Nephron (organoid): ENCODE results near the gene LMAN2L.

Experiments
- H3K27ac Mint-ChIP-seq, 3 experiments: 2 replicates each; pipeline ENCODE4 v1.8.0; 2020; ENCODE audit warnings: mixed read lengths in 3 of 3, mild to moderate bottlenecking in 2 of 3, moderate library complexity in 1 of 3
- H3K27me3 Mint-ChIP-seq: 2 replicates; pipeline ENCODE4 v1.8.0; 2021; ENCODE audit warnings: low read depth, mild to moderate bottlenecking, moderate library complexity, mixed read lengths
- H3K36me3 Mint-ChIP-seq: 2 replicates; pipeline ENCODE4 v1.8.0; 2020; ENCODE audit warnings: low read depth, mixed read lengths
- H3K4me1 Mint-ChIP-seq: 2 replicates; pipeline ENCODE4 v1.8.0; 2020; ENCODE audit warnings: mixed read lengths
- H3K4me3 Mint-ChIP-seq, 3 experiments: 2 replicates each; pipeline ENCODE4 v1.8.0; 2020; ENCODE audit warnings: mild to moderate bottlenecking in 3 of 3, mixed read lengths in 3 of 3, moderate library complexity in 2 of 3
- H3K9me3 Mint-ChIP-seq: 2 replicates; pipeline ENCODE4 v1.8.0; 2020; ENCODE audit warnings: mixed read lengths
- TF ChIP-seq, protein P1 (sequence below), 3 experiments: fragments of 200-600 bp; sonication (generic); IDR thresholded peaks; one replicate each; pipeline ENCODE4 v1.5.0; 2021; ENCODE audit warnings: antibody characterized with exemption in 3 of 3; ENCODE audit not compliant: unreplicated experiment in 3 of 3

Gene LMAN2L, protein sequence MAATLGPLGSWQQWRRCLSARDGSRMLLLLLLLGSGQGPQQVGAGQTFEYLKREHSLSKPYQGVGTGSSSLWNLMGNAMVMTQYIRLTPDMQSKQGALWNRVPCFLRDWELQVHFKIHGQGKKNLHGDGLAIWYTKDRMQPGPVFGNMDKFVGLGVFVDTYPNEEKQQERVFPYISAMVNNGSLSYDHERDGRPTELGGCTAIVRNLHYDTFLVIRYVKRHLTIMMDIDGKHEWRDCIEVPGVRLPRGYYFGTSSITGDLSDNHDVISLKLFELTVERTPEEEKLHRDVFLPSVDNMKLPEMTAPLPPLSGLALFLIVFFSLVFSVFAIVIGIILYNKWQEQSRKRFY

DNA sequence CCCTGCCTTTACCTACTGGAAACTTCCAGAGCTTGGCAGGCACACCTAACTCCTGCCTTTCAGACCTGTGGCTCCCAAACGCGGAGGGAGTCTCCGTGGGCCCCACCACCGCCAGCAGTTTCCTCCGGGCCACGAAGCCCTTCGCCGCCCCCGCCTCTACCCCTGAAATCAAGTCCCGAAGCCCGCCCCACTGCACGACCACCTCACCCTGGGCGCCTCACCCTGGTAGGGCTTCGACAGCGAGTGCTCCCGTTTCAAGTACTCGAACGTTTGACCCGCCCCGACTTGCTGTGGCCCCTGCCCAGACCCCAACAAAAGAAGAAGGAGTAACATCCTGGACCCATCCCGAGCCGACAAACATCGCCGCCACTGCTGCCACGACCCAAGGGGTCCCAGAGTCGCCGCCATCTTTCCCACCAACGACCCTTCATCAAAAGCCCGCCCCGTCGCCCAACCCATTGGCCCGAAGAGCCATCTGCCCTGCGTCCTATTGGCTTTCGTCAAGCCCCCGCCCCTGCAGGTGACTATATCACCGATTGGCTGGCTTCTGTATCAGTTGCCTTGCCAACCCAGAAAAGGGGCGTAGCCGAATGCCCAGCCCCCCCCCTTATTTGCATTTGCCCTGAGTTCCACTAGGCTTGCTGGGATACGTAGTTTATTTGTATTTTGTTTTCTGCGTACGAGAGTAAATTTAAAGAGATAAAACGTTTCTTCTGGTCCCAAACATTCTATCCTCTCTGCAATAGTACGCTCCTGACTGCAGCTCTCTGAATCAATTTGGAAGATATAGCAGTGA lies at the start of gene LMAN2L:
LMAN2L (minus strand) TSS at position 432 of the 796 bp plus-strand sequence; CDS start at position 408, 24 bp downstream.
- Mint-ChIP-seq H3K9me3 (no peaks in the 10 kb centered on the region), H3K27ac (peak within 1 kb of the TSS; percentile 86 to 97 (median 96)), H3K4me3 (peak within 1 kb of the TSS; percentile 95 to 98 (median 96)), H3K36me3 (peaks cover 19% of the 10 kb centered on the region), H3K27me3 (peaks cover 4% of the 10 kb centered on the region), H3K4me1 (peaks cover 41% of the 10 kb centered on the region)
- TF ChIP-seq, protein P1, sequence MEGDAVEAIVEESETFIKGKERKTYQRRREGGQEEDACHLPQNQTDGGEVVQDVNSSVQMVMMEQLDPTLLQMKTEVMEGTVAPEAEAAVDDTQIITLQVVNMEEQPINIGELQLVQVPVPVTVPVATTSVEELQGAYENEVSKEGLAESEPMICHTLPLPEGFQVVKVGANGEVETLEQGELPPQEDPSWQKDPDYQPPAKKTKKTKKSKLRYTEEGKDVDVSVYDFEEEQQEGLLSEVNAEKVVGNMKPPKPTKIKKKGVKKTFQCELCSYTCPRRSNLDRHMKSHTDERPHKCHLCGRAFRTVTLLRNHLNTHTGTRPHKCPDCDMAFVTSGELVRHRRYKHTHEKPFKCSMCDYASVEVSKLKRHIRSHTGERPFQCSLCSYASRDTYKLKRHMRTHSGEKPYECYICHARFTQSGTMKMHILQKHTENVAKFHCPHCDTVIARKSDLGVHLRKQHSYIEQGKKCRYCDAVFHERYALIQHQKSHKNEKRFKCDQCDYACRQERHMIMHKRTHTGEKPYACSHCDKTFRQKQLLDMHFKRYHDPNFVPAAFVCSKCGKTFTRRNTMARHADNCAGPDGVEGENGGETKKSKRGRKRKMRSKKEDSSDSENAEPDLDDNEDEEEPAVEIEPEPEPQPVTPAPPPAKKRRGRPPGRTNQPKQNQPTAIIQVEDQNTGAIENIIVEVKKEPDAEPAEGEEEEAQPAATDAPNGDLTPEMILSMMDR (IDR thresholded peaks at IDR 0.05; ENCODE audit: unreplicated experiment in 3 of 3): no peak

DNA sequence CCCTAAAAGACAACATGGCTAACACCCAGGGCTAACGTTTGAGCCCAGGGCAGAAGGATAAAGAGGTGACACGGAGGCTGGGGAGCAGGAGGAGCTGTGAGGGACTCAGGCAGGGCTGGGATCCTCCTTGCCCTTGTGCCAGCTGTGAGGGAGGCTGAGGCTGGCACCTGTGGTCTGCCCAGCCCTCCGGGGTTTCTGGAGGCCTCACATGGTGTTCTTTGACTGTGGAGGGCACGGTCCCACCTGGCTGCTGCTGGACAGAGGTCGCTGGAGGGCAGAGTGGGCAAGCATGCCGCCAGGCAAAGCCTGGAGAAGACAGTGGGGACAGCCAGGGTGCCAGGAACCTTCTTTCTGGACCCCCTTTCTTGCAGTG lies 49.4 kb upstream of the LMAN2L start:
- Mint-ChIP-seq H3K4me1 (peaks cover 10% of the 10 kb centered on the region), H3K4me3 (no peak overlapping the region), H3K9me3 (no peaks in the 10 kb centered on the region), H3K36me3 (no peaks in the 10 kb centered on the region), H3K27me3 (no peaks in the 10 kb centered on the region), H3K27ac (no peak overlapping the region)
- TF ChIP-seq, protein P1 (IDR thresholded peaks at IDR 0.05; ENCODE audit: unreplicated experiment in 3 of 3): no peak

DNA sequence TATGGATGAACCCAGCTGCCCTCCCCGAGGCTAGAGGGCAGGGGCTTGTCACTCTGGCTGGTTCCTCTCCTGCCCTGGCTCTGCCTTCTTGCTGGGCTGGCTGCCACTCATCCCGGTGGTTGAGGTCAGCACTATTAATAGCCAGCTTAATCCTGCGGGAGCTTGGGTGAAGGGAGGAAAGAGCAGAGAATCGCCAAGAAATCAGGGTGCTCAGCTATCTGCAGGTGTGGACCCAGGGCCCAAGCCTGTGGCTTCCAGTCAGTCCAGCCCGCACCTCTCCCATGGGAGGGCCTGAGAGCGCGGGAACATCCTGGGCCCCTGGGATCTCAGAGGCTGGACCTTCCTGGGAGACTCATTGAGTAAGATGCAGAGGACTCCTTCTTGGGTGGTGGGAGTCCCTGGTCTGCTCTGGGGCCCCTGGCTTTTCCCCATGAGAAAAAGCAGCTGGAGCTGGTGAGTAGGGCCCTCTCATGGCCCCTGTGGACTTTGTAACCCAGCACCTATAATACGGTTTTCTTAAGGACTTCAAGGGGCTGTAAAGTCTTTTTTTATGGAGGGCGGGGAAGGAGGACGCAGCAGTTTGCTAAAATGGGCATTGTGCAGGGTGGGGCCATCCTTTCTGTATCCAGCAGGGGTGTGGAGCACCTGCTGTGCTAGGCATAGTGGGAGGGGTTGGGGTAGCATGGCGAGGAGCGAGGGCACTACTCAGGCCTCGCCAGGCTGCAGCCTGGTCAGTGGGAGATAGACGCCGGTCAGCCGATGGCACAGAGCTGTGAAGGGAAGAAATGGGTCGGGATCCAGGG lies 48.8 kb upstream of the LMAN2L start:
- Mint-ChIP-seq H3K36me3 (no peaks in the 10 kb centered on the region), H3K4me1 (peaks cover 10% of the 10 kb centered on the region), H3K27ac (no peak overlapping the region), H3K27me3 (no peaks in the 10 kb centered on the region), H3K4me3 (no peak overlapping the region), H3K9me3 (no peaks in the 10 kb centered on the region)
- TF ChIP-seq, protein P1 (IDR thresholded peaks at IDR 0.05; ENCODE audit: unreplicated experiment in 3 of 3): no peak

DNA sequence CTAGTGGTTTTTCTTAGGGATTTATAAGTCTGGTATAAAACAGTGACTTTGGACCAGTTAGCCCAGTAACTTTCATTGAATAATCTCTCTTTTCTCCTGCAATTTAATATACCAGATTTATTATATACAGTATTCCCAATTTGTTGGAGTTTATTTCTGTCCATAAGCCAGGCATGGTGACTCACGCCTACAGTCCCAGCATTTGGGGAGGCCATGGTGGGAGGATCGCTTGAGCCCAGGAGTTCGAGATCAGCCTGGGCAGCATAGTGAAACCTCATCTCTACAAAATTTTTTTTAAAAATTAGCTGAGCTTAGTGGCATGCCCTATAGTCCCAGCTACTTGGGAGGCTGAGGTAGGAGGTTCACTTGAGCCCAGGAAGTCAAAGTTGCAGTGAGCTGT lies 47.5 kb upstream of the LMAN2L start:
- Mint-ChIP-seq H3K9me3 (no peaks in the 10 kb centered on the region), H3K27ac (no peak overlapping the region), H3K4me1 (peaks cover 10% of the 10 kb centered on the region), H3K27me3 (no peaks in the 10 kb centered on the region), H3K4me3 (no peak overlapping the region), H3K36me3 (no peaks in the 10 kb centered on the region)
- TF ChIP-seq, protein P1 (IDR thresholded peaks at IDR 0.05; ENCODE audit: unreplicated experiment in 3 of 3): no peak

DNA sequence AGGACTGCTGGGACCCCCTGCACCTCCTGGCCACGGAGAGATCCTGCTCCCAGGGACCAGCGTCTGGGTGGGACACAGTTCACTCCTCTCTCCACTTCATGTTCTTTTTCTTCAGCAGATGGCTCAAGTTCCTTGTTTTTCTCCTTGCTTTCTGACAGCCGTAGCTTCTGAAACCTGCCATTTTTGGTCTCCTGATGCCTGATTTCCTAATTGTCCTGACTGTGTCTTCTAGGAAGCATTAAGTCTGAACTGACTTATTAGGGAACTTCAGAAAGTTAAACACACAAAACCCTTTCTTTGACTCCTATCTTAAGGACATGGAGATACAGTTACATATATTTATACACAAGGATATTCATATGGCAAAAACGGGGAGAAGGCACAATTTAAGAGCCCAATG lies 43.5 kb upstream of the LMAN2L start:
- no peaks in the 10 kb centered on the region for H3K9me3 Mint-ChIP-seq

More for the DNA sequence above, 43.5 kb upstream of the LMAN2L start:
- TF ChIP-seq, protein P1 (IDR thresholded peaks at IDR 0.05; ENCODE audit: unreplicated experiment in 3 of 3): no peak
- peaks cover 3% of the 10 kb centered on the region for H3K4me1 Mint-ChIP-seq
- no peak overlapping the region for H3K4me3 Mint-ChIP-seq
- no peaks in the 10 kb centered on the region for H3K27me3 Mint-ChIP-seq
- no peaks in the 10 kb centered on the region for H3K36me3 Mint-ChIP-seq
- no peak overlapping the region for H3K27ac Mint-ChIP-seq
